DMS153 treated with DMSO at 0.1 percent for 48 hours (cell line): Measurements from ENCODE around the gene MRPL21.
"Not testable (repeated sequence)": the region's sequence is repeated elsewhere in the genome, so short reads cannot be mapped to it uniquely, and the experiment has no call there.

Source experiments
- DNase-seq: peaks from one replicate; lab custom pipeline; 2025; ENCODE audit not compliant: unreplicated experiment; lab: John Stamatoyannopoulos, UW

The MRPL21 gene

DNA sequence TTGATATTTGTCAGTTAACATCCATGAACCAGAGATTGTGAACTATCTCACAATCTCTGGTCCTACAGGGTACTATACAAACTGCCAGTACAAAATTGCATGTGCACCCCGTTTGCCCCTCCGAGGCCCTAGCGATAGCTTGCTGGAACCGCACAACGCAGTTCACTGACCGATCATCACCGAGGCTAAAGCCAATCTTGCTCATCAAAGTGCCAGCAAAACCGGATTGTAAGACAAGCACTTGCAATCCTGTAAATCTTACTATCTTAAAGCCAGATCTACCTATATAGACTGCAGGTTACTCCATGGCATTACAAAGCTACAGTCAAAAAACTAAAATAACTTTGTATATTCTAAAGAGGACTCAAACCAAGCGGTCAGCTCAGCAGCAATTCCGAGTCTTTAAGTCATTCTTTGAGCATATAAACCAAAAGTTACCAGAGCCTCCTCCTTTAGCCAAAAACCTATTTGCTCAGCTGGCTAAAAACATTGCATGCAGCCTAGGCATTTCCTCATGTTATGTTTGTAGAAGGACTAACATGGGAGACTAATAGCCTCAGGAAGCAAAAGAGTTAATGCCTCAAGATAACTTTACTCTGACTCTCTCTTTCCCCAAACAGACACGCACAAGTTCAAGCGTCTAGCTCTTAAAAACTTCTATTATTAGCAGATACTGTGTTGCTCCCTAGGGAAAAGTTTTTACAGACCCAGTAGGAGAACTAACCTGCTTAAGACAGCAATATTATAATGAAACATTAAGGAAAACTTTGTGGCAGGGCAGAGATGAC, 31.2 kb downstream of the MRPL21 start:
- no peak for DNase-seq

DNA sequence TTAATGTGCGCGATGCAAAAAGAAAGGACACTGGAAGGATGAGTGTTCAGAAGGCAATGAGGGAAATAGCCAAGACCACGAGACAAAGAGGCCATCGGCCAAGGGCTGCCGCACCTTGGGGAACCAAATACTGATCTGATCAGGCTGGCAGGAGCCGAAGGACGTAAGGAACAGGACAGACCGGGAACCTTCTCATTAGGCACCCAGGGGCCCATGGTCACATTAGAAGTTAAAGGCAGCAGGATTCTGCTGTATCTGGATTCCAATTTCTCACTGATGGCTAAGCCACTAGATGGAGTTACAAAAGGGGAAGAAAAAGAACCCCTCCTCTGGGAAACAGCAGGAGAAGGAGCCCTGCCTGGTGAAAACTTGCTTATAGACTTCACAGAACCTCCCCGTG, 33.2 kb downstream of the MRPL21 start:
- no peak for DNase-seq

DNA sequence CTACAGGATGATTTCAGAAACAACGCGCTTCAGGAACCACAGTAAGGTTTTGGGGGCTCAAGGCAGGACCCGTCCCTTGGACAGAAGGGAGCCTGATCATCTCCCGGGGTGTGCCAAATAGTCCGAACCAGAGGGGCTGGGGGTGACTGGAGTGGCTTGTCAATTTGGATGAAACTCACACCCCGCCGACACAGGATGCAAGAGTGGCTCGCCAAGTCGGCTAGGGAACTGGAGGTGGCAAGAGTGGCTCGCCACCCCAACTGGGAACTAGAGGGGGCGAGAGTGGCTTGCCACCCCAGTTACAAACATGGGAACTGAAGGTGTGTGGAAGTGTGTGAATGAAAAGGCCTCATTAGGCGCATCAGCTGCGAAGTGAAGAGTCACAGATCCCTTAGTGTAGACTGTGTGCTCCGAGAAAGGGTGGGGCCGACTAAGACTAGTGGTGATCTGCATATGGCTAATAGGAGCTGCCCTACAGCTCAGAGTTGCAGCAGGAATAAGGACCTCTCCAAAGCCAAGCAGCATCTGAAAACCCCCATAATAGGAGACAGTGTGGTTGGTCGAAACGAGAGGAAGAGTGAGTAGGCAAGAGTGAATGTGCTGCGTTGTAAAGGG, 35.3 kb downstream of the MRPL21 start:
- no peak for DNase-seq

DNA sequence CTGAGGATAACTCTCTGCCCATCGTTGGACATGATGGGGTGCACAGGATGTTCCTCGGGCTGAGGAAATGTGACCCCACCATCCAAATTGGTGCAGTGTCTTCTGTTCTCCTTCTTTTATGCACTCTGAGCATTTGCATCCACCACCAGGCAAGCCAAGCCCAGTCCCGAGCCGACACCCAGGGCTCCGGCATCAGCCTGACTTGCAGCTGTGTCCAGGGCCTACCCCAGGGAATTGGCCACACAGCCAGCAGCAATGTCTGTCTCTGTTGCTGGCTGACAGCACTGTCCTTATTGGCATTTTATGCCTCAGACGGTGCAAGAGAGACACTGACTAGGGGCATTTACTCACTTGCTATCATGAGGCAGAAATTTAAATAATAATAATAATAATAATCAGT, 36.6 kb downstream of the MRPL21 start:
- DNase-seq: no peak

DNA sequence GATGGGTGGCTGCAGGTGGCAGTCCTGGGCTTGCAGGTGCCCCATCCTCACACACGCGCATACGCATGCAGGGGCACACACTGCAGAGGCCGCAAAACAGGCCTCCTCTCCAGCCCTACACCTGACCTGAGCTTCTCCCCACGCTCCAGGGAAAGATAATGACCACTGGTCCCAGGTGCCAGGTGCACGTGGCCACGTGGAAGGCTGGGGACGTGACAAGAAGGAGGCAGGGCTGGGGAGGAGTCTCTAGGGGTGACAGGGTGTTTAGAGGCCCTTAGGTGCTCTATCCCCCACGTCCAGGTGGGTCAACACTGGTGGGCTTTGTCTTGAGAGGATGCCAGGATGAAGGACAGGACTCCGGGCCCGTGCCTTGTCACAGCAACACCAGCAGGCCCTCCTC, 38.4 kb downstream of the MRPL21 start:
- no peak for DNase-seq

DNA sequence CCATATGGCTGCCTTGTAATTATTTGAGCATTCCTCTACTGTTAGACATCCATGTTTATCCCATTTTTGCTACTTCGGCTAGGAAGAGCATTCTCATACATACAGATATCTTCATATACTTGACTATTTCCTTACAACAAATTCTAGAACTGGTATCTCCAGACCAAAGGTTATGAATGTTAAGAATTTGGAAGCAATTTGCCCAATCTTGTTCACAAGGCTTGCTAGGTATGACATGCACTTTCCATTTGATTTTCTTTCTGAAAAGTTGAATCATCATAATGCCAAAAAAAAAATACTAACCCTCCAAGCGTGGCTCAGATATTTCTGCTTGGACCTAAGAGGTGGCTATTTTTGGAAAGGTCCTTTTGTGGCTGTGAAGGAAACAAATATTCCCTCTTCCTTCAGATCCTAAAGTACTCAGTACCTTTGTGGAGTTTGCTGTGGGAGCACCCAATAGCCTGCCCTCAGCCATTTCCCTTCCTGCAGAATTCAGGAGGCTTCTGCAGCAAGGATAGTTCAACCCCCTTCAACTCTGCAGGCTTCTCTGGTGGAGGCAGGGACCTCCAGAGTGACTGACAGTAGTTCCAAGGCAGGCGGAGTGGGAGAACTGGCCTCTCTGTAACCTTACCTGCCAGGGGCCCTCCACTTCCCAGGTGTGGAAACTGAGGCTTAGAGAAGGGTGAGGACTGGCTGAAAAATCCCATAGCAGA, 39.9 kb downstream of the MRPL21 start:
- no peak for DNase-seq

DNA sequence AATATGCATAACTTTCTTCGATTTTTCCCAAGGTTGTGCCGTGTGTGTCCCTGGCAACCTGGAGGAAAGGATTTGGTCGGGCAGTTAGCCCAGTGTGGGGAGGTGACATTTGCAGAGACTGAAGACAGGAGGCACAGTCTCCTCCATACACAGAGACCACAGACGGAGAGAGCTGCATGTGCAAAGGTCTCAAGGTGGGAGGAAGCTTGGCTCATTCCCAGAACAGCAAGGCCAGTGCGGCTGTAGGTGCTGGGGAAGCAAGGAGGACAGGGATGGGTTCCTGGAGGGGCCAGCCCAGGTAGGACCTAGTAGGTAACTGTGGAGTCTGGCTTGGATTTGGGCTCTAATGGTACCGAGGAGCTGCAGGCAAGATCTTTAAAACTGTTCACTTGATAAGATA, 41.2 kb downstream of the MRPL21 start:
- no peak for DNase-seq

DNA sequence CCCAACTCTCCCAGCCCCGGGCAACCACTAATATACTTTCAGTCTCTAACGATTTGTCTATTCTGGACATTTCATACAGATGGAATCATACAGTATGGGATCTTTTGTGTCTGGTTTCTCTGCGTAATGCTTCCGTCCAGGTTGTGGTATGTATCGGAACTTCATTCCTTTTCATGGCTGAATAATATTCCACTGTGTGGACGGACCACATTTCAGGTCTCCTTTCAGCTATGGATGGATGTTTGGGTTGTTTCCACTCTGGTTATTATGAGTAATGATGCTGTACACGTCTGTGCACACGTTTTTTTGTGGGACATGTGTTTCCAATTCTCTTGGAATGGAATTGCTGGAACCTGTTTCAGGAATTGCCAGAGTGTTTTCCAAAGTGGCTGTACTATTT, 44.5 kb downstream of the MRPL21 start:
- DNase-seq: no peak

DNA sequence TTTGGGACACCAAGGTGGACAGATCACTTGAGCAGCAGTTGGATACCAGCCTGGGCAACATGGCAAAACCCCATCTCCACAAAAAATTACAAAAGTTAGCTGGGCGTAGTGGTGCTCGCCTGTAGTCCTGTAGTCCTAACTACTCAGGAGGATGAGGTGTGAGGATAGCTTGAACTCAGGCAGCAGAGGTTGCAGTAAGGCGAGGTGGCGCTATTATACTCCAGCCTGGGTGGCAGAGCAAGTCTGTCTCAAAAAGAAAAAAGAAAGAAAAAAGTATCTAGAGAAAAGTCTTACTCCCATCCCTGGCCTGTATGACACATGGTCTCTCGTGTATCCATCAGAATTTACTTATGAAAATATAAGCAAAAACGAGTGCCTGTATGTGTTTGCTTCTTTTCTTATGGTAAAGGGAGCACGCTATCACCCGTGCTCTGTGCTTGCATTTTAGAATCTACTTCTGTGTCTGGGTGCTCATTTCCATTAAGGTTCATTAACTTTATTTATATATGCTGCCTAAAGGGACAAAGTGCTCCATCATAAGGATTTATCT, 46.5 kb downstream of the MRPL21 start:
- no peak for DNase-seq

DNA sequence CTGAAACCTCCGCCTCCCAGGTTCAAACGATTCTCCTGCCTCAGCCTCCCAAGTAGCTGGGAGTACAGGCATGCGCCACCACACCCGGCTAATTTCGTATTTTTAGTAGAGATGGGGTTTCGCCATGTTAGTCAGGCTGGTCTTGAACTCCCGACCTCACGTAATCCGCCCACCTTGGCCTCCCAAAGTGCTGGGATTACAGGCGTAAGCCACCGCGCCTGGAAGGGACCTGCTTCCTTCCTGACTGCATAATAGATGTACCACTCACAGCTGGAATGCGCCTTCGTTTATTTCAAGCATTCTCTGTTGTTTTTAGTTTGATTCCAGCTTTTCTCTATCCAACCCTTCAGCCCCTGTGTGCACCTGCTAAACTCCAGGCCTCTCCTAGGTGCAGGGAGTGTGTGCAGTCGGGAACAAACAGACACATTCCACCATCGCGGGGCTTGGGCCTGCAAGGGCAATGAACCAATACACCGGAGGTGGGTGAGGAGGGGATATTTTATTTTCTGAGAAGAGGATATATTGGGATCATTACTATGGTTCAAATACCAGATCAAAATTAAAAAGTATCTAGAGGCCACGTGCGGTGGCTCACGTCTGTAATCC, 47.1 kb downstream of the MRPL21 start:
- not testable (repeated sequence) for DNase-seq

DNA sequence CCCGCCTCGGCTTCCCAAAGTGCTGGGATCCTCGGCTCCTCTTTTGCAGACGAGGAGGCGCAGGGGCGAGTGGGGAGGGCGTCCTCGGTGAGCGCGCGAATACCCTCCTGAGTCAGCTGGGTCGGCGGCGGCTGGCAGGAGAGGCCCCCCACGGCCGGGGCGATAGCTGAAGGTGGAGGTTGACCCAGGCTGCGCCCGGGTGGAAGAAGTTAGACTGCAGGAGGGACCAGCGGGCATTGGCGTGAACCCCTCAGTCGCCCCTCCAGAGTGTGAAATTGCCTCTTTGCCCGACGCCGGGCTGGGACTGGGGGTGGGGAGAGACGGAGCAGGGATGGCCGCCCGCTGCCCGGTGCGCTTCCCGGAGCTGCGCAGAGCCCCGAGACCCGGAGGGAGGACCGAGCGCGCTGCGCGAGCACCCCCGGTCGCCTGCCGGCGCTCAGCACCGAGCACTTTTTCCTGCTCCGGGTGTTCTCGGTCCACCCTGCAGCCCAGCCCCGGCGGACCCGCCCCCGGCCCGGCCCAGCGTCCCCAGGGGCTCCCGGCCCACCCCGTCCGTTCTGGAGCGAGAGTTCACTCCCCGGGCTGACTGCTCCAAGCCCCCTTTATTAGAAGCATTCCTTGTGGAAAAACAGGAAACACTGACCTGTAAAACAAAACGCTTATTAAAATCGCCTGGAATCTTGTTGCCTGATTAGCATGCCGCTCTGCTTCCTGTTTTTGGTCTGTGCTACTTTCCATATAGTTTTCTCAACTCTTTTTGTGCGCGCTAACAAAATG, 48.2 kb downstream of the MRPL21 start:
- DNase-seq: no peak

DNA sequence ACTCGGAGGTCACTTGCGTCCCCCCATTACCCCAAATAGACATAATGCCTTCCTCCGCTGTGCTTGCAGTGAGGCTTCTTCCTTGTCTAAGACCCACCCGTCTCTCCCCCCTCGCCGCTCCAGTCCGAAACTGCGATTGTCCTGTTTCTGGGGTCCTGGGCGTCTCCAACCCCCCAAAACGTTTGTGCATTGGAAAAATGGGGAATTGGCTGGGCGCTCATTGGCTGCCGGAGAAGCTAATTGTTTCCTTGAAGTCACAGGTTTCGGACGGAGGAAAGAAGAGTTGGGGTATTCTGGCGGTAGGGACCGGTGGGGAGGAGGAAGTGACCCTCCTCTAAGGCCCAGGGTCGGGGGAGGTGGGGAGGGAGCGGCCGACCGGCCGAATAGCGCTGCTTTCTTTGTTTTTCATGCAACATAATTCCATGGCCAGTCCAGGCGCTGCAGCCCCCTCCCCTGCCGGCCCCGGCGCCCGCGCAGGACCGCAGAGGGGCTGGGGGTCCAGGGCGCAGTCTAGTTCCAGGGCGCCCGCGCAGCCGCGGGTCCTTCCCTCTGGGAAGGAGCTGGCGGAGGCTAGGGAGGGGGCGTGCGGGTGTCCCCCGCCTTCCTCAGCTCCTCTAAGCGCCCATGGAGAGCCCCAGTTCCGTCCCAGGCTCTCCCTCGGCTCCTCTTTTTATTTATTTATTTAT, 49.2 kb downstream of the MRPL21 start:
- no peak for DNase-seq

DNA sequence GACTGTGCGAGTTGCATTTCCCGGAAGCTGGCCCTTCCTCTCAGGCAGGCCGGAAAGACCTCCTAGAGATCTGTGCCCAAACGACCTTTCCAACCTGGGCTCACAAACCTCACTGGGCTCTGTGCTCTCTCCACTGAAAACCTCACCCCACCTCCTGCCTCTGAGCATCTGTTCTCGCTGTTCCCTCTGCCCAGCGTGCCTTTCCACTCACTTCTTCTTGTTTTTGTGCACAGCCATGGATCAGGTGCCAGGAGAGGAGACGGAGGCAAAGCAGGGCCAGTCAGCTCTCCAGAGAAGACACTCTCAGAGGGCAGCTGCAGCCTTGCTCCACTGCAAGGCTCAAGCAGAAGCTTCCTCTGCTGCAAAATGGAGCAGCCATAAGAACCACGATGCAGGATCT, 51.0 kb downstream of the MRPL21 start:
- no peak for DNase-seq

DNA sequence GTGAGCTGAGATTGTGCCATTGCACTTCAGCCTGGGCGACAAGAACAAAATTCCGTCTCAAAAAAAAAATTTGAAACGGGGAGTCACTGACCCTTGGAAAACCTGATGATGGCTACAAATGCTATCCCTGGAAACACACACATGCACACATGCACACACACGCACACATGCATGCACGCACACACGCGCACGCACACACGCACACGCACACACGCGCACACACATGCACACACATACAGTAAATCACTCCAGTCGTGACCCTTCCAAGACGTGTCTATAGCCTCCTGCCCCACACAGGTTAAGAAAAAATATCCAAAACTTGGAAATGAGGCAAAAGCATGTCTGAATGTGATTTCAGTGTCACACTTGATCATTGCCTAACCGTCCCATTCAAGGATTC, 55.2 kb downstream of the MRPL21 start:
- no peak for DNase-seq

DNA sequence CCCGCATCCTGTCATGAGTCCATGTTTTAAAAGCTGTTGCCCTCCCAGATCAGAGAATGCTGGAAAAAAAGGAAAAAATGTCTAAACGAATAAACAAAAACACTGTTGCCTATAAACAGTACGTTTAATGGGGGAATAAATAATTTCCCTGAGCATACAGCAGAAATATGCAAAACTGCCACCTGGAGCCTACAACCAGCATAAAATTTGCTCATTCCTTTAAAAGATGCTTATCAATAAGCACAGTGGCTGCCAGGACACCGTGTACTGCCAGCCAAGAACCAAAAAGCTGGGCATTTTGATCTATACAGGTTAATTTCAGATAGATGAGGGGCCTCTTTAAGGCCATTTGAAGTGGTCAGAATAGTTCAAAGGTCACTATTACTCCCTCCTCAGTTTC, 56.2 kb downstream of the MRPL21 start:
- no peak for DNase-seq

DNA sequence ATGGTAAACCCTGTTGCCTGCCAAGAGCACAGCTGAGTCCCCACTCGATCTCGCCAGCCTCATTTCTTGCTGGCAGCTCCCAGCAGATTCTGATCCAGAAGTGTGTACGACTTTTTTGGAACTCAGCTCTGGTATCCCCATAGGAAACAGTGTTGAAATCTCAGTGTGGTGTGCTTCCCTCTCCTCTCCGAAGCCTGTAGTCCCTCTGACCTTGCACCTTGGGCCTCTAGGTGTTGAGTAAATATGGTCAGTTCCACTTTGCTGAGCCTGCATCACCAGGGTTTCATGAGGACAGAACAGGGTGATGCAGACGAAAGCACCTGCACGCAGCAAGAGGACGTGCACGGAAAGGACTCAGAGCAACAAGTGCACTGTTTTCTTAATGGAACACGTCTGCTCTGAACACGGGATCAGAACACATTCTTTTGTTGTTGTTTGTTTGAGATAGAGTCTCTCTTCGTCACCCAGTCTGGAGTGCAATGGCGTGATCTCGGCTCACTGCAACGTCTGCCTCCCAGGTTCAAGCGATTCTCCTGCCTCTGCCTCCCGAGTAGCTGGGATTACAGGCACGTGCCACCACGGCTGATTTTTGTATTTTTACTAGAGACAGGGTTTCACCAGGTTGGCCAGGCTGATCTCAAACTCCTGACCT, 58.2 kb downstream of the MRPL21 start:
- DNase-seq: no peak

DNA sequence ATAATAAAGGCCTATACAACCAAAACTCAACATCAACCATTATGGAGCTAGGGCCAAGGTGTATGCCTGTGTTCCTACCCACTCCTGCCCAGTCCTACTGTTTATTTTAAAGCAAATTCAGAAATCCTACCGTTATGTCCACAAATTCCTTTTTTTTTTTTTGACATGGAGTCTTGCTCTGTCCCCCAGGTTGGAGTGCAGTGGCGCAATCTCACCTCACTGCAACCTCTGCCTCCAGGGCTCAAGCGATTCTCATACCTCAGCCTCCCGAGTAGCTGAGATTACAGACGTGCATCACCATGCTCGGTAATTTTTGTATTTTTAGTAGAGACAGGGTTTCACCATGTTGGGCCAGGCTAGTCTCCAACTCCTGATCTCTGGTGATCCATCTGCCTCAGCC, 58.8 kb downstream of the MRPL21 start:
- no peak for DNase-seq

DNA sequence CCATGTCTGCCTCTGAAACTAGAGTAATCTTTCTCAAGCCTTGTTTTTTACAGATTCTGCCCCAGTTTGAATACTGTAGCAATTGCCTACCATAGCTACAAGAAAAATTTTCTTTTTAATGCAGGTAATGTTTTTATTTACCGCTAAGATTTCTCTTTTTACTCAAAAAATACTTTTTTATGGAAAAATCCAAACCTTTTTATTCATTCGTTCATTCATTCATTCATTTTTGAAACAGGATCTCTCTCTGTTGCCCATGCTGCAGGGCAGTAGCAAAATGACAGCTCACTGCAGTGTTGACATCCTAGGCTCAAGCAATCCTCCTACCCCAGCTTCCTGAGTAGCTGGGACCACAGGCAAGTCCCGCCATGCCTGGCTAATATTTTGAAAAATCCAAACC, 59.3 kb downstream of the MRPL21 start:
- no peak for DNase-seq

DNA sequence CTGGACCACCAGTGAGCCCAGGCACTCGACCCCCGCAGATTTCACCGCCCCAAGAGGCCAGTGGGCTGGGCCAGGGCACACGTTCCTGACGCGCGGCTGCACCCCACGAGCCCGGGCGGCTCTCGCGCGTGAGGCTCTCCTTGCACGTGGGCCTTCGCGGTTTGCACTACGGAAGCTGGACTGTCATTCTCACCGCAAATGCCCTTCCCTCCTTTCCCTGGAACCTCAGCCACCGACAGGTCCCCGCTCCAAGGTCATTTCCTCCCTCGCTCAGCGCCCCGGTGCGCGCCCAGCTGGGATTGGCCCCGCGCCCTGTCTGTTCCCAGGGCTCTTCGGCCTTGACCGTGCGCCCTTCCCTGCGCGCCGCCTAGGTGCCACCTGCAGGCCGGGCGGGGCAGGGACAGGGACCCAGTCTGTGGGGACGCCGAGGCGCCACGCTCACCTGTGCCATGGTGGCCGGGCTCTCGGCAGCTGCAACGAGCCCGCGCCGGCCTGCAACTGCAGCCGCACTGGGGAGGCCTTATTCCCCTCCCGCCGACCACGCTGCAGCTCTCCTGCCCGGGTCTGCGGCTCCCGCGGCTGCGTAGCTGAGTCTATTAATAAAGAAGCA, 59.8 kb downstream of the MRPL21 start:
- DNase-seq: peak; percentile 94
